Measurements from ENCODE around the gene CUL5.

- TF ChIP-seq CTCF (conservative IDR thresholded peaks at IDR 0.05) (peak; percentile 41; the same call in 1 of the 2 replicates), EZH2 (IDR thresholded peaks at IDR 0.05; ENCODE audit: low read depth) (no peak)
These were observed 127.3 kb downstream of the CUL5 start for GRCh38 chr11:108135845-108136544.
